Activated T-helper 1 cell treated with anti-CD3 and anti-CD28 coated beads, Interleukin-12 subunit alpha, Interleukin-12 subunit beta, Interleukin-2, Interleukin-4 antibody, amounts not matched to agents 30 ng/mL and 10 ng/mL and 1 ng/mL, durations not matched to agents 14 hours and 24 hours and 36 hours (primary cell): ENCODE measurements around the gene GNG4. TPM values are rescaled to one million over a fixed set of nuclear protein-coding genes. Genes with fewer than 3 reads are reported as not detected.
"Not testable (repeated sequence)": the region's sequence is repeated elsewhere in the genome, so short reads cannot be mapped to it uniquely, and the experiment has no call there.

Experiments used
- DNase-seq: peaks from one replicate; pipeline ENCODE4 v3.0.0; 2021; ENCODE audit warnings: low spot score
- H3K27ac Mint-ChIP-seq: one replicate; pipeline ENCODE4 v1.8.0; 2021; ENCODE audit warnings: mild to moderate bottlenecking, mixed read lengths
- H3K27me3 Mint-ChIP-seq: one replicate; pipeline ENCODE4 v1.8.0; 2022; ENCODE audit warnings: mild to moderate bottlenecking, moderate library complexity, mixed read lengths; ENCODE audit not compliant: insufficient read depth
- H3K36me3 Mint-ChIP-seq: one replicate; pipeline ENCODE4 v1.8.0; 2021; ENCODE audit warnings: low read depth, mixed read lengths
- H3K4me1 Mint-ChIP-seq: one replicate; pipeline ENCODE4 v1.8.0; 2021; ENCODE audit warnings: low read depth, mixed read lengths
- H3K4me3 Mint-ChIP-seq: one replicate; pipeline ENCODE4 v1.8.0; 2021; ENCODE audit warnings: mild to moderate bottlenecking, moderate library complexity, mixed read lengths
- H3K9me3 Mint-ChIP-seq: one replicate; pipeline ENCODE4 v1.8.0; 2021; ENCODE audit warnings: mixed read lengths
- intact Hi-C: fragments of 100-400 bp; cut with micrococcal nuclease; formaldehyde crosslinking; loops from one replicate; pipeline ENCODE4 v1.15.1; 2024
- total RNA-seq: library from RNA; stranded (reverse); gene quantifications from 2 replicates; pipeline ENCODE4 v1.2.3, GENCODE V29; 2022

The GNG4 gene
- total RNA-seq, 1 donor from 2014 or later, result 103 TPM

DNA sequence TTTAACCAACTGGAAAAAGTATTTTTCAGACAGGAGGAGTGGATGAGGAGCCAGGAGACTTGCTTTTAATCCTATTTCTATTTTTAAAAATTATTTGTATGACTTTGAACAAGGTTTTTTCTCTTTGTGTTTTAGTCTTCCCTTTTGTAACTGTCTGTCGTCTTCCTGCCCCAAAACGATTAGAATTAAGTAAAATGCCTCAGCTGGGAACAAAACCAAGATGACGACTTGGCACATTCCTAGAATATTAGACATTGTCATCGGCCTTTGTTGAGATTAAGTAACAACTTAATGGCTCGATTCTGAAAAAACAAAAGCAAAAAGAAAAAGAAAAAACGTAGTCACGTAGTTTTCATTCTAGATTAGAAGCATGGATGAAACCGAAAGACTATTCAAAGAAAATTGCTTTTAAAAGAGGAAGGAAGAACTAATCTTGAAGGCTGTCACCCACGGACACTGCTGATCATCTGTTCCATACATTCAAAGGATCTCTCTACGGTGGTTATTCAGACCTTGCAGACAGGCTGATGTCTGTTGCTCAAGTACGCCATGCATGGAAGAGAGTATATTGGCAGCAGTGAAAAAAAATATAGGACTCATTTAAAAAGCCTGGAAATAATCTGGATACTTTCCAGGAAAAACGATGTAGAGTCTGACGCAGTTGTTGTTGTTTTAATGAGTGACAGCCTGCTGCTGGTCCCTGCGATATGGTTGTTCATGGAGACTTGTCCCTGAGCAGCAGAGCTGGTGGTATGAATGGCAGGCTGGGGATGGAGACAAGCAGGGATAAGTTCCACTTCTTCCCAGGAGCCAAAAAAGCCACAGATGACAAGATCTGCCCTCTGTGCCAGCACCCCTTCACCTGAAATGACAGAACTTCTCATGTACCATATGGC lies 16.8 kb downstream of the GNG4 start:
- Mint-ChIP-seq H3K27me3 (peaks cover 10% of the 10 kb centered on the region), H3K36me3 (peaks cover 3% of the 10 kb centered on the region), H3K4me3 (peak overlapping the region; percentile 69), H3K4me1 (peaks cover 35% of the 10 kb centered on the region), H3K27ac (peak overlapping the region; percentile 78), H3K9me3 (no peaks in the 10 kb centered on the region)
- intact Hi-C loops, result loop anchor here (1.0 kb wide), 1 partner anchor 10 kb away; no protein-coding TSS in a partner anchor
- DNase-seq, result no peak

DNA sequence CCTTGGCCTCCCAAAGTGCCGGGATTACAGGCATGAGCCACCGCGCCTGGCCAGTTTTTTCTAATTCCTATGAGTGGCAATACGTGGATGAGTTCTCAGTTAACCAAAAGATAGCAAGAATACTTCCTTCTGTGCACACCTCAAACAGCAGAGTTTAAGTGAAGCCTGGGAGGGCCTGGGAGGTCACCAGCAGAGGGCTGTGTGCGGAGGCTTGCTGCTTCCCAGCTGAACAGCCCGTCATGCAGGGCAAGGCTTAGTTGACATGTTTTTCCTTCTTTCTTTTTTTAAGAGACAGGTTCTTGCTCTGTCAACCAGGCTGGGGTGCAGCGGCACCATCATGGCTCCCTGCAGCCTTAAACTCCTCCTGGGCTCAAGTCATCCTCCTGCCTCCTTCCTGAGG lies 17.8 kb downstream of the GNG4 start:
- no peak for DNase-seq
- H3K27ac Mint-ChIP-seq, result no peak overlapping the region
- H3K9me3 Mint-ChIP-seq, result no peaks in the 10 kb centered on the region
- H3K36me3 Mint-ChIP-seq, result peaks cover 3% of the 10 kb centered on the region
- peaks cover 35% of the 10 kb centered on the region for H3K4me1 Mint-ChIP-seq
- intact Hi-C loops, result loop anchor here (1.0 kb wide), 1 partner anchor 10 kb away; no protein-coding TSS in a partner anchor
- peaks cover 10% of the 10 kb centered on the region for H3K27me3 Mint-ChIP-seq
- H3K4me3 Mint-ChIP-seq, result no peak overlapping the region

DNA sequence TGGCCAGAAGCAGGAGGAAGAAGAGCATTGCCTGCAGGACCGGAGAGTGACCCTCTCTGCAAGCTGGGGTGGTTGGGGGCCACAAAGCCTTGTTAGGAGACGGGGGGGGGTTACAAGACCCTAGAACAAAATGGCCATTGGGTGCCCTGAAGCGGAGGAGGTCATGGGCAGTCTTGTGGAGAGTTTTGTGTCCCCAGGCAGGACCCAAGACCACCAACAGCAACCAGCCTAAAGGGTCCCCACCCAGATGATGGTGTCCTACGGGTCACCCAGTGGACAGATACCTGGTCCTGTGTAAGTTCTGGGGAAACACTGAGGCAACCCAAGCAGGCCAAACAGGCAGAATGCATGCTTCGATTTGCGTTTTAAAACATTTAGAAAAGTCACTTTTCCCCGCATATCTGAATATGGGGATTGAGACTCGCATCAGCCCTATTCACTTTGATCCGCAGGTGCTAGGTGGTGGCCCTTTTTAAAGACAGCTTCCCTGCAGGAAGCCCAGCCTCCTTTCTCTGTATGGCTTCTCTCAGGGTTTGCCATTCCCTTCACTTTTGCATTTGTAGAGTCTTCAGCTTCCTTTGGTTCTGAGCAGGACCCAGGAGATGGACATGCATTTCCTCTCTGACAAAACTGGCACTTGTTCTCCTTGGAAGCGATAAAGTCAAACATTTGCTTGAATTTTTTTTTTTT lies 21.1 kb downstream of the GNG4 start:
- peaks cover 11% of the 10 kb centered on the region for H3K27me3 Mint-ChIP-seq
- peaks cover 46% of the 10 kb centered on the region for H3K4me1 Mint-ChIP-seq
- H3K27ac Mint-ChIP-seq, result no peak overlapping the region
- intact Hi-C loops, result no loop called here
- no peaks in the 10 kb centered on the region for H3K9me3 Mint-ChIP-seq
- H3K36me3 Mint-ChIP-seq, result peaks cover 7% of the 10 kb centered on the region
- H3K4me3 Mint-ChIP-seq, result no peak overlapping the region
- DNase-seq, result no peak

DNA sequence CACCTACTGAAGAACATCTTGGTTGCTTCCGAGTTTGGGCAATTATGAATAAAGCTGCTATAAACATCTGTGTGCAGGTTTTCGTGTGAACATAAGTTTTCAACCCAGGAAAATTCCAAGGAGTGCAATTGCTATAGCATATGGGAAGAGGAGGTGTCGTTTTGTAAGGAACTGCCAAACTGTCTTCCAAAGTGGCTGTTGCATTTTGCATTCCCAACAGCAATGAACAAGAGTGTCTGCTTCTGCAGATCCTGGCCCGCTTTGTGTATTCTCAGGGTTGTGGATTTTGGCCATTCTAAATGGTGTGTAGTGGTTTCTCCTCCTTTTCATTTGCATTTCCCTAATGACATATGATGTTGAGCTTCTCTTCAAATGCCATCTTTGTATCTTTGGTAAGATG lies 23.8 kb downstream of the GNG4 start:
- no peaks in the 10 kb centered on the region for H3K9me3 Mint-ChIP-seq
- H3K27me3 Mint-ChIP-seq, result peaks cover 17% of the 10 kb centered on the region
- H3K4me3 Mint-ChIP-seq, result no peak overlapping the region
- intact Hi-C loops, result no loop called here
- no peak for DNase-seq
- H3K4me1 Mint-ChIP-seq, result peaks cover 29% of the 10 kb centered on the region
- no peak overlapping the region for H3K27ac Mint-ChIP-seq
- peaks cover 9% of the 10 kb centered on the region for H3K36me3 Mint-ChIP-seq

DNA sequence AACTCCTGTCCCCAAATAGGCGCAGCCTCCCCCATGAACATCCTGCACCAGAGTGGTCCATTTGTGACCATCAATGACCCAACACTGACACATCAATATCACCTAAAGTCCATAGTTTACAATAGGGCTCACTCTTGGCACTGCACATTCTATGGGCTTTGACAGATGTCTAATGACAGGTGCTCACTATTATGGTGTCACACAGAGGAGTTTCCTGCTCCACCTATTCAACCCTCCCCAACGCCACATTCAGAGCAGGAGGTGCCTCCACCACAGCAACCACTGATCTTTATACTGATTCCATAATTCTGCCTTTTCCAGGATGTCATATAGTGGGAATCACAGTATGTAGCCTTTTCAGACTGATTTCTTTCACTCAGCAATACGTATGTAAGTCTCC lies 24.2 kb downstream of the GNG4 start:
- DNase-seq, result no peak
- Mint-ChIP-seq H3K9me3 (no peaks in the 10 kb centered on the region), H3K36me3 (peaks cover 9% of the 10 kb centered on the region), H3K27me3 (peaks cover 17% of the 10 kb centered on the region), H3K4me1 (peaks cover 28% of the 10 kb centered on the region), H3K4me3 (no peak overlapping the region), H3K27ac (no peak overlapping the region)
- intact Hi-C loops, result no loop called here

DNA sequence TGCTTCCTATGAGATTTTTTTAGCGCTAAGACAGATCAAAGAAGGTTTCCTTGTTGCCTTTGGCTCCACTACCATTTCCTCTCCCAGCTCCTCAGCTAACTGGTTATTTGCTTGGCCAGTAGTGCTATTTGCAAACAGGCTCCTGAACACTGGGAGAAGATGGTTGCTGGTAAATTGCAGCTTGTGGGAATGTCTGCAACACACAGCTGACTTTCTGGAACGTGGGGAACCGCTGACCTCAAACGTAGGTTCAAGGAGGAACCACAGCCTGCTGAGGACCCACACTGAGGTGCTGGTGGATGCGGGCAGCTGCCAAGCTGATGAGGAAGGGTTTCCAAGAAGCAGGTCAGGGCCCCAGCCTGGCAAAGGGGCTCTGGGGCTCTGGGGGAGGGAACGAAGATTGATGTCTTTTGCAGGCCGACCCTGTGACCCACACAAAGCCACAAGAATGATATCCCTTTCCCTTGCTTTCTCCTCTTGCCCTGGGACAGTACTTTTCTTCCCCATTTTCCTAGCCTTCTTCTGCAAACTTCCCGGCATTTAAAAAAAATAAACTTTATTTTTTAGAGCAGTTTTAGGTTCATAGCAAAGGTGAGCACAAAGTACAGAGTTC lies 24.8 kb downstream of the GNG4 start:
- Mint-ChIP-seq H3K27ac (no peak overlapping the region), H3K4me3 (no peak overlapping the region), H3K4me1 (peaks cover 23% of the 10 kb centered on the region), H3K36me3 (peaks cover 8% of the 10 kb centered on the region), H3K27me3 (peaks cover 17% of the 10 kb centered on the region), H3K9me3 (no peaks in the 10 kb centered on the region)
- DNase-seq, result no peak
- intact Hi-C loops, result no loop called here

DNA sequence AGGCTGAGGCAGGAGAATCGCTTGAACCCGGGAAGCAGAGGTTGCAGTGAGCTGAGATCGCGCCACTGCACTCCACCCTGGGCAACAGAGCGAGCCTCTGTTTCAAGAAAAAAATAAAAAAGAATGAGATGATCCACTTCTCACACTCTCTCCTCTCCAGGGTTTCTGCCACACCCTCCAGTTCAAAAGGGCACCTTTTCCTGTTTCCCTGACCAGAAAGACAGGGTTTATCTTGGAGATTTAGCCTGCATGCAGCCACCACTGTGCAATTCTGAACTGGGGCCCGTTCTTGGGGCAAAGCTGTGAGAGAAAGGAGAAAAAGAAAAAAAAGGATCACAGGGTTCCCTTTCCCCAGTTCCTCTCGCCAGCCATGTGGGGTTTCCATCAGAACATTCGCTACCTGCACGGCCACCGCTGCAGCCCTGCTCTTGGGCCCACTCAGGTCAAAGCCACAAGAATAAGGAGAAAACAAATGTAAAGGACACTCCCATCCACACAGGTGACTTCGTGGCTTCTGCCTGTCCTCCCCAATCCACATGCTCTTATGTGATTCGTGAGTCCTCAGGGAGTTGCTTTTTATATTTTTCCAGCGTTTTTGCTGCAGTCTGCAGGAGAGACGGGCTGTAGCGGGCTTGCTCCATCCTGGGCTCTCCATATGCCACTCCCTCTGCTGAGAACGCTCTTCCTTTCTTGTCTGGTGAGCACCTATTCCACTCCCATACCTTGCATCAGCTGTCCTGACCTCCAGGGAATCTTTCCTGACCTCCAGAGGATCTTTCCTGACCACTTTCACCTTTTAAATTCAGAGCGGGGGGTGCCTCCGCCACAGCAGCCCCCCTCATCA lies 26.4 kb downstream of the GNG4 start:
- Mint-ChIP-seq H3K27me3 (peaks cover 19% of the 10 kb centered on the region), H3K4me3 (no peak overlapping the region), H3K36me3 (peaks cover 8% of the 10 kb centered on the region), H3K27ac (no peak overlapping the region), H3K4me1 (peaks cover 20% of the 10 kb centered on the region), H3K9me3 (no peaks in the 10 kb centered on the region)
- DNase-seq, result no peak
- intact Hi-C loops, result no loop called here

DNA sequence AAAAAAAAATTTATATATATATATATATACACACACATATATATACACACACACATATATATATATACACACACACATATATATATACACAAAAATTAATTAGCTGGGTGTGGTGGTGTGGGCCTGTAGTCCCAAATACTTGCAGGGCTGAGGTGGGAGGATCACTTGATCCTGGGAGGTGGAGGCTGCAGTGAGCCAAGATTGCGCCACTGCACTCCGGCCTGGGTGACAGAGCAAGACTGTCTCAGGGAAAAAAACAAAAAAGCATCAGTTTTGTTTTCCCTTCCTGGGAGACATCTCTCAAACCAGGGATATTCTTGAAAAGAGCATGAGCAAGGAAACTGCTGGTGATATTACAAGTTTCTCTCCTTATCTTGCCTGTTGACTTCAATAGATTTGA lies 30.4 kb downstream of the GNG4 start:
- DNase-seq, intact Hi-C loops, H3K4me1 Mint-ChIP-seq, H3K27ac Mint-ChIP-seq, H3K36me3 Mint-ChIP-seq, H3K4me3 Mint-ChIP-seq, H3K9me3 Mint-ChIP-seq: not testable (repeated sequence)
- H3K27me3 Mint-ChIP-seq, result peaks cover 22% of the 10 kb centered on the region

DNA sequence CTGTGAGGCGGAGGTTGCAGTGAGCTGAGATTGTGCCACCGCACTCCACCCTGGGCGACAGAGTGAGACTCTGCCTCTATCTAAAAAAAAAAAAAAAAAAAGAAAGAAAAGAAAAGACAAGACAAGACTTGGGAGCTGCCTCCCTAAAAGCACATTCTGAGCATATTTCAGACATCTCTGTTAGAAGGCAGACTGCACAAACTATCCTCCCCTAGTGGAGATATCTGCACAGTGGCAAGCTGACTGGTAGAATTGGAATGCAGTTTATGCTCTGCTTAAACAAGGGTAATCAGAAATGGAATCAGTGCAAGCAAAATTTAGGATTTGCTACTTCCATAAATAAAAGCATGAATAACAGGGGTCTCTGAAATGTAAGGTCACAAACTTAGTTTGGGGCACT lies 31.8 kb downstream of the GNG4 start:
- Mint-ChIP-seq H3K27me3 (peaks cover 16% of the 10 kb centered on the region), H3K36me3 (peaks cover 2% of the 10 kb centered on the region), H3K27ac (no peak overlapping the region), H3K4me1 (no peaks in the 10 kb centered on the region), H3K9me3 (no peaks in the 10 kb centered on the region), H3K4me3 (no peak overlapping the region)
- no peak for DNase-seq
- intact Hi-C loops, result no loop called here

DNA sequence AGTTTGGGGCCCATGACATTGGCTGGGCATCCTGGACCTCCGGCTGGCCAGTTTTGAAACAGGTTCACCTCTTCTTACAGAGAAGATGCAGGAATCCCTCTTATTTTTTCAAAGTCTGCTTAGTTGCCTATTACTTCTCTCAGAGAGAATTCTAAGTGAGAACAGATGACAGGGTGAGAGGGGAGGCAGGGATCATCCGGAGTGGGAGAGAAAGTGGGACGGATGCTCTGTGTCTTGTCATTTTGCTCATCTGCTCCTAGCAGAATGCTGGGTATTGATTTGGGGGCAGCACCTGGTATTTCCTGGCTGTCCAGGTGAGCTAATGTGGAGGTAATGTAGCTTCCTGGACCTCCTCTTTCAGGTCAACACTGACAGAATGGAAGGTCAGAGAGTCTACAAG lies 32.4 kb downstream of the GNG4 start:
- intact Hi-C loops, result no loop called here

DNA sequence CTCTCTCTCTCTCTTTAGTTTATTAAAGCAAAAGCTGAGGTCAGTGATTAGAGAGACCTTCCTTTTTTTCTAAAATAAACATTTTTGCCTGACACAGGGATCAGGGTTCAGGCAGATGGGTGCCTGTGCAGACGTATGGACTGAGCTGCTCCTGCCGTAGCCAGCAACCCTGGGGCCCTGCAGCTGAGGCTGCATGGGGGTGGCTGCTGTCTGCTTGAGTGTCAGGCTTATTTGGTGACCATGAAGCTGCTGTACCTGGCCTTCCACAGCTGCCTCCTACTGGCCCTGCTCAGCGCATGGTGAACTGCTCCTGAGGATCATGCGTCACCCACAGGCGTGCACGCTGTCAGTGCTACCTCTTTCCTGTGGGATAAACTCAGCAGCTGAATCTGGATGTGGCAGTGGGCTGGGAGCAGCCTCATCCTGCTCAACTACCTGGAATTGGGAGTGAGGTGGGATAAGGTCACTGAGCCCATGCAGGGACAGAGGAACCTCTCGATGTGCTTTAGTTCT lies 35.1 kb downstream of the GNG4 start:
- intact Hi-C loops, result no loop called here
- Mint-ChIP-seq H3K4me1 (no peaks in the 10 kb centered on the region), H3K27ac (no peak overlapping the region), H3K36me3 (no peaks in the 10 kb centered on the region), H3K4me3 (no peak overlapping the region), H3K27me3 (peaks cover 13% of the 10 kb centered on the region), H3K9me3 (no peaks in the 10 kb centered on the region)
- DNase-seq, result no peak

More for the DNA sequence above, 32.4 kb downstream of the GNG4 start:
- Mint-ChIP-seq H3K4me3 (no peak overlapping the region), H3K27ac (no peak overlapping the region), H3K27me3 (peaks cover 15% of the 10 kb centered on the region), H3K4me1 (no peaks in the 10 kb centered on the region), H3K9me3 (no peaks in the 10 kb centered on the region), H3K36me3 (peaks cover 1% of the 10 kb centered on the region)
- DNase-seq, result no peak

DNA sequence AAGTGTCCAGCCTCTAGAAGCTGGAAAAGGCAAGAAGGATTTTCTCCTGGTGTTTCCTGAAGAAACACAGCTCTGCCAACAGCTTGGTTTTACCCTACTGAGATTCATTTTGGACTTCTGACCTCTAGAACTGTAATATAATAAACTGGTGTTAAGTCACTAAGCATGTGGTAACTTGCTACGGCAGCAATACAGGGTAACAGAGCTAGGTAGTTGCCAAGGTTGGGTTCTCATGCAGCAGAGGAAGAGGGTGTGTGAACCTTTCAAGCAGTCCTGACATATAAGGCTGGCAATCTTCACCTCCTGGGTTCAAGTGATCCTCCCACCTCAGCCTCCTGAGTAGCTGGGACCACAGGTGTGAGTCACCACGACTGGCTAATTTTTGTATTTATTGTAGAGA lies 36.0 kb downstream of the GNG4 start:
- H3K9me3 Mint-ChIP-seq, result no peaks in the 10 kb centered on the region
- intact Hi-C loops, result no loop called here
- no peak overlapping the region for H3K27ac Mint-ChIP-seq
- H3K4me3 Mint-ChIP-seq, result no peak overlapping the region
- H3K36me3 Mint-ChIP-seq, result no peaks in the 10 kb centered on the region
- DNase-seq, result no peak
- H3K27me3 Mint-ChIP-seq, result peaks cover 11% of the 10 kb centered on the region
- no peaks in the 10 kb centered on the region for H3K4me1 Mint-ChIP-seq
